Measurements from ENCODE around the gene TMEM213.
"Not testable (repeated sequence)": the region's sequence is repeated elsewhere in the genome, so short reads cannot be mapped to it uniquely, and the experiment has no call there.

Gene TMEM213

GRCh38 chr7:138798836-138799235, 1.0 kb downstream of the TMEM213 start:
- DNase-seq: no peak

DNA sequence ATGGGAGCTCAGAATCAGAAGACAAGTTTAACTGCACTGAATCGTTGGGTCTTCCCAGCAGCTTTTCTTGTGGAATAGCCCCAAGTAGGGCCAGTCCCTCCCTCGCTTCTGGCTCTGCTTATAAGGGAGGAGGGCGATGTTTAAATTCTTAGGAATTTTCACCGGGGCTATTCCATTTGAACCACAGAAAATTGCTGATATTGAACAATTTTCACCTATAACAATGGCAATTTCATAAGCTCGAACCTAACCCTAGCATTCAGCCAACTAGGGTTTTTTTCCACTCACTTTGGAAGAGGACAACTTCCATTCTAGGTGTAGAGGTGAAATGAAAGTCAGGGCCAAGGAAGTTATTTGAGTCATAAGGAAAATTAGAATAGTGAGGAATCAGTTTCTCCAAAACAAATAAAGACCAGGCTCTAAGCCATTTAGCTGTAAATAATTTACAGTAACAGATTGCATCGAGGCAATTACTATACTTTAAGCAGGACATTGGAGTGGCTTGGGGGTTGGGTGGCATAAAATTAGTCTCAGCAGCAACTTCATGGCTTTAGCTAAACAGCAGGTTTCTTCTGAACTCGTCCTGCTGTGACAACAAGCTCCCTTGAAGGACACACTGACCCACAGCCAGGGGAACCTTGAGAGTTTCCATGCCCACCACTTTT, 1.7 kb downstream of the TMEM213 start:
- DNase-seq: no peak

GRCh38 chr7:138801256-138801655, 3.5 kb downstream of the TMEM213 start:
- DNase-seq: no peak

- no peak for DNase-seq
Measured at GRCh38 chr7:138802706-138803105, 4.9 kb downstream of the TMEM213 start.

DNA sequence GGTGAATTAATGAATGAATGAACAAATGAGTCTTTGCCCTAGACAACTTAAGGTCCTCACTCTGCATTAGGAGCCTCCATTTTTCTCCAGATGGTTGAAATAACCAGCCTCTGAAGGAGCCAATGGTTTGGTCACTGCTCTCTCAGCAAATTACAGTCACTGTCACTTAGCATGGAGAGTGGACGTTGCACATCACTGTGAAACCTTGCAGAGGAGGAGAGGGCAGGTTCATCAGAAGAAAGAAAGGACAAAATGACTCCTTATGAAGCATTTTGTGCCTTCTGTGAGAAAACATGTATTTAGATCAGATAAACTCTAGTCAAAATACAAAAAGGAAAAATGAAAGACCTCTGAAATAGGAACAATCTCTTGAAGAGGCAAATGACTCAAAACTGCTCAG, 6.8 kb downstream of the TMEM213 start:
- no peak for DNase-seq

DNA sequence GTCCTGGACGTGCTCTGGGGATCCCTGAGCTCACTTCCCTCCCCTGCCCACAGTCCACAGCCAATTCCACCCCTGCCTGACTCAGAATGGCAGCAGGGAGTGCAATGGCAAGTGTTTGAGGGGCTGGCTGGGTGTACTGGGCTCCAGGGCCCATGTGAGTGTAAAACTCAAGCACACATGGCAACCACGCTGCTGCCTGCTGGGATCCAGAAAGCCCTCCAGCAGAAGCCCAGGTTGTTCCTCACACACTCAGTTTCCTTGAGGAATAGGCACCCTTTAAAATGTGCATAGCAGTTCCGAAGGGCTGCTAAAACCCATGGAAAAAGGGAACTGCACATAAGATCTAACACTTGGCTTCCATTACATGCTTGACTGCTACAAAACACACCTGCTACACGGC, 11.6 kb downstream of the TMEM213 start:
- no peak for DNase-seq

DNA sequence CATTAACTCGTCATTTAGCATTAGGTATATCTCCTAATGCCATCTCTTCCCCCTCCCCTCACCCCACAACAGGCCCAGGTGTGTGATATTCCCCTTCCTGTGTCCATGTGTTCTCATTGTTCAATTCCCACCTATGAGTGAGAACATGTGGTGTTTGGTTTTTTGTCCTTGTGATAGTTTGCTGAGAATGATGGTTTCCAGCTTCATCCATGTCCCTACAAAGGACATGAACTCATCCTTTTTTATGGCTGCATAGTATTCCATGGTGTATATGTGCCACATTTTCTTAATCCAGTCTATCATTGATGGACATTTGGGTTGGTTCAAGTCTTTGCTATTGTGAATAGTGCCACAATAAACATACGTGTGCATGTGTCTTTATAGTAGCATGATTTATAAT, 13.5 kb downstream of the TMEM213 start:
- not testable (repeated sequence) for DNase-seq

GRCh38 chr7:138813945-138814344, 16.2 kb downstream of the TMEM213 start:
- DNase-seq: no peak

DNA sequence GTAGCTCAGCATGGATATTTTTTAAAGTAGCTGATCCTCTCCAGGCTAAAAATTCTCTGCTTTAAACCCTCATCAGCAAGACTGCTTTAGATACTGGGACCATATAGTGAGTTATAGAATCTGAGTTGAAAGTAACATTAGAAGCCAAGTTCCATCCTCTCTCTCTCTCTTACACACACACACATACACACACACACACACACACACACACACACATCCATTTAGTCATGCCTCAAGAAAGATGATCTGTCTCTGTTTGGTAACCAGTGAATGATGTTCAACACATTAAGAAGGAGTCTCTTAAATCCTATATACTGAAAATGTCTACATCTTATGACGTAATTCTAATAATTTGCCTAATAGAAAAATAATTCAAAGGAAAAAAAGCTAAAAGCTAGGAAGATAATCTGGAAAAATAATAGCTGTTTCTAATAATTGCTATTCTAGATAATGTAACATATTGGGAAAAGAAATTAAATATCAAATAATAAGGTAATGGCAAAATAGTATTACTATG, 17.1 kb downstream of the TMEM213 start:
- no peak for DNase-seq

GRCh38 chr7:138816650-138817049, 18.9 kb downstream of the TMEM213 start:
- no peak for DNase-seq

- no peak for DNase-seq
Measured at GRCh38 chr7:138819625-138820024, 21.8 kb downstream of the TMEM213 start.

GRCh38 chr7:138821912-138822311, 24.1 kb downstream of the TMEM213 start:
- no peak for DNase-seq

DNA sequence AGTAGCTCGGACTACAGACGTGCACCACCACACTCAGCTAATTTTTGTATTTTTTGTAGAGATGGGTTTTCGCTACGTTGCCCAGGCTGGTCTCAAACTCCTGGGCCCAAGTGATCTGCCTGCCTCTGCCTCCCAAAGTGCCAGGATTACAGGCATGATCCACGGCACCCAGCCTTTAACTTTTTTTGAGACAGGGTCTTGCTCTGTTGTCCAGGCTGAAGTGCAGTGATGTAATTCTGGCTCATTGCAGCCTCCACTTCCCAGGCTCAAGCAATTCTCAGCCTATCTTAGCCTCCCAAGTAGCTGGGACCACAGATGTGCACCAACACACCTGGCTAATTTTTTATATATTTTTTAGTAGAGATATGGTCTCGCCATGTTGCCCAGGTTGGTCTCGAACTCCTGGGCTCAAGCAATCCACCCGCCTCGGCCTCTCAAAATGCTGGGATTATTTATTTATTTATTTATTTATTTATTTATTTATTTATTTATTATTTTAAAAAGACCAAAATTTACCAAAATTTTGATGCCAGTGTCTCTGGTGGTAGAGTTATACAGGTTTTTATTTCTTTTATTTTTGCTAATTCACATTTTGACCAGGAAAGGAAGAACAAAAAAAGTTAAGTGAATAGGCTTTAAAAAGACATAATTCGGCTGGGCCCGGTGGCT, 25.2 kb downstream of the TMEM213 start:
- DNase-seq: no peak

- no peak for DNase-seq
Measured at GRCh38 chr7:138825049-138825721, 27.4 kb downstream of the TMEM213 start.

- DNase-seq: no peak
Measured at GRCh38 chr7:138828302-138828701, 30.5 kb downstream of the TMEM213 start.

DNA sequence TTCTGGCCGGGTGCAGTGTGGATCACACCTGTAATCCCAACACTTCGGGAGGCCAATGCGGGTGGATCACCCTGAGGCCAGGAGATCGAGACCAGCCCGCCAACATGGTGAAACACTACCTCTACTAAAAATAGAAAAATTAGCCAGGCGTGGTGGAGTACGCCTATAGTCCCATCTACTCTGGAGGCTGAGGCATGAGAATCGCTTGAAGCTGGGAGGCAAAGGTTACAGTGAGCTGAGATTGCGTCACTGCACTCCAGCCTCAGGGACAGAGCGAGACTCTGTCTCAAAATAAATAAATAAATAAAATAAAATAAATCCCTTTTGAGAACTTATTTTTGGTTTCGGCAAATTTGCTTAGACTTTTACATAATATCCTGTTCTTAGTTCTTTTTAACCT, 31.5 kb downstream of the TMEM213 start:
- no peak for DNase-seq

DNA sequence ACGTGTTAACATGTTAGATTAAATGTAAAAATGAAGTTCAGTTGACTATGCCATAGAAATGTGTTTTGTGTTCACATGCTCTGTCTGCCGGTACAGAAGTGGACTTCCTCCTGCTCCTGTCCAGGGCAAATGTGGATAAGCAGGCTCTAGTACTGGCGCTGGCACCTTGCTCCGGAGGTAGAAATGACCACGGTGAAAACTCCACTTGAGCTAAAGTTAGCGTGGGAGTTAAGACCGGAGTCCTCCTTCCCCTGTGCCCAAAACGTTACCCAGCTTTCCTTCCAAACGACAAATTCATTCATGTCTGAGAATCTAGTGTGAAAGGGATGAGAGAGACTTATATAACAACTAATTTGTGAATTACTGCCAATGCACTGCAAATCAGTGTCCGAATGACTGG, 35.2 kb downstream of the TMEM213 start:
- no peak for DNase-seq

DNA sequence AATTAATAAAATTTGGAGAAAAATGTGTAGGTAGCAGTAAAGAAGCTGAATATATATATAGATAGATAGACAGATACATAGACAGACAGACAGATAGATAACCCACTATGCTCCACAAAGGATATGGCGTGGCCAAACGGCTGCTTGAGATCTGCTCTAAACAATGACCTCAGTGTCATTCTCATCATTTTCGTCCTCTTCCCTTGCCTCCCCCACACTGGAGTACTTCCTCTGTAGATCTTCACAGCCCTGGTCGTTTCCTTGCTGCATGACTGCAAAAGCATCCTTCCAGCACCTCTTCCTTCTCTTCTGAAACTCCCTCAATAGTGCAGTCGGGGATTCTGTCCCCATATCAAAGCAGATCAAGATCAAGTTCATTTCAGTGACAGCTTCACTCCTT, 35.8 kb downstream of the TMEM213 start:
- DNase-seq: no peak

- no peak for DNase-seq
Measured at GRCh38 chr7:138834583-138834982, 36.8 kb downstream of the TMEM213 start.

DNA sequence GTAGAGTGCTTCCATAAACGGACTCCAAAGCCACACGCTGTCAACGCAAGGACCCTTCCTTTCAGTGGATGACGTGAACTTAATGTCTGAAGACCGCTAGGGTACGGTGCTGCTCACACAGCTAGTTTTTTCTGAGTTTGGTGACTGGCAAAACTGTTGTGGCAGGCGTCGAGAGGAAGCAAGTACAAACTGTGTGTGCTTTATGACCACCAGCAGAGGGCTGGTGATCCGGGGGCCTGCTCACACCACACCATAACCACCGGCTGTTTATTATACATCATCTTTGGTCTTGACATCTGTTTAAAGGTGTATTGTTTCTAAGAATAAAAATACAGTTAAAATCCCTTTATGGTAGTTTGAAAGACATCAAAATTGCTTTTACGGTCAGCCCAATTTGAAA, 37.3 kb downstream of the TMEM213 start:
- no peak for DNase-seq

- DNase-seq: no peak
Measured at GRCh38 chr7:138837627-138838026, 39.8 kb downstream of the TMEM213 start.

DNA sequence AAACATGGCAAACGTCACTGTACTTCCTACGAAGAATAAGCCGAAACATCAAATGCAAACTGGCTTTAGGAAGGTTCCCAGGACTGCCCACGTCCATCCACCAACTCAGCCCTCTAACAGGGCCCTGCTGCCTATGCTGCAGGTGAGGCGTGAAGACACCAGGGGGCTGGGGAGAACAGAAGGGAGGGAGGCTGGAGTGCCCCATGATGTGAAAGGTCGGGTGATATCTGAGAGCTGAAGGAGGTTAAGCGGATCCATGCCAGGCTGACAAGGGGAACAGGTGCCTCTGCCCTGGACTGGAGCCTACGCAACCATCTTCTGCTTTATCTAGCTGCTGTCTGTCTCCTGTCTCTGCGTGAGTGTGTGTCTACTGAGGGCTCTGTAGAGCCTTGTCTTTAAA, 40.4 kb downstream of the TMEM213 start:
- no peak for DNase-seq

DNA sequence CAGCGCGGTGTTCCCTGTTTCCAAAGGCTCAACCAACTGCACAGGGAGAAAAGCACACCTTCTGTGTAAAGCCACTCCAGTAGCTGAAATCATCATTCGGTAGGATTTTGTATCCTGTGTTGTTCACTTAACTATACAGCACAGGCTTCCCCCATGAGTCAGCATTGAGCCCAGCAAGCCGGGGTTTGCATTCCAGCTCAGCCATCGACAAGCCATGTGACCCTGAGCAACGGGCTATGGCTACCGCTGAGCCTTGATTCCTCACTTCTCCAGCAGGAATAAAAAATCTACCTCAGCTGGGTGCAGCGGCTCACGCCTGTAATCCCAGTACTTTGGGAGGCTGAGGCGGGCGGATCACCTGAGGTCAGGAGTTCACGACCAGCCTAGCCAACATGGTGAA, 44.3 kb downstream of the TMEM213 start:
- DNase-seq: no peak

All from NCI-H2227 treated with DMSO at 0.1 percent for 48 hours (cell line).